GM04503 (cell line): Measurements from ENCODE around the gene GOPC.
"Not testable (repeated sequence)": the region's sequence is repeated elsewhere in the genome, so short reads cannot be mapped to it uniquely, and the experiment has no call there.

Experiments used
- DNase-seq: peaks from one replicate; pipeline ENCODE4 v3.0.0-alpha.2; 2012; ENCODE audit warnings: low read depth

GOPC gene

GRCh38 chr6:117548797-117549301, 53.5 kb downstream of the GOPC start:
- no peak for DNase-seq

DNA sequence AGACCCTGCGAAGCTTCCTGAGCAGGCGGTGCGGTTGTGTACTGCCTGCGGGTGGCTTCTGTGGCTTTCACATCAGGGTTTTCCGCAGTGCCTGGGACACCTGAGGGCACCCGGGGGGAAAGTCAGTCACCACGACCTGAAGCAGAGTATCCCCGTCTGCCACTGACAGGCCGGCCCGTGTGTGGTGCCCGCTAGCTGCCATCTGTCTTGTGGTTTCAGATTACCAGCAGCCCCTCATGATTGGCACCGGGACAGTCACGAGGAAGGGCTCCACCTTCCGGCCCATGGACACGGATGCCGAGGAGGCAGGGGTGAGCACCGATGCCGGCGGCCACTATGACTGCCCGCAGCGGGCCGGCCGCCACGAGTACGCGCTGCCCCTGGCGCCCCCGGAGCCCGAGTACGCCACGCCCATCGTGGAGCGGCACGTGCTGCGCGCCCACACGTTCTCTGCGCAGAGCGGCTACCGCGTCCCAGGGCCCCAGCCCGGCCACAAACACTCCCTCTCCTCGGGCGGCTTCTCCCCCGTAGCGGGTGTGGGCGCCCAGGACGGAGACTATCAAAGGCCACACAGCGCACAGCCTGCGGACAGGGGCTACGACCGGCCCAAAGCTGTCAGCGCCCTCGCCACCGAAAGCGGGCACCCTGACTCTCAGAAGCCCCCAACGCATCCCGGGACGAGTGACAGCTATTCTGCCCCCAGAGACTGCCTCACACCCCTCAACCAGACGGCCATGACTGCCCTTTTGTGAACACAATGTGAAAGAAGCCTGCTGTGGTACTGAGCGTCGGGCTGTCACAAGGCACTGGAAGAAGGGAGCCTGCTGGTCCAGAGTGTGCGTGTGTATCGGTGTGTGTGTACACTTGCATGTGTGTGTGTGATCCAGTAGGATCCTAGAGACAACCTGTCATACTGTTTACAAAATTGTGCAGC, 54.4 kb downstream of the GOPC start:
- no peak for DNase-seq

- DNase-seq, result no peak
These were observed 55.6 kb downstream of the GOPC start for GRCh38 chr6:117546674-117547073.

DNA sequence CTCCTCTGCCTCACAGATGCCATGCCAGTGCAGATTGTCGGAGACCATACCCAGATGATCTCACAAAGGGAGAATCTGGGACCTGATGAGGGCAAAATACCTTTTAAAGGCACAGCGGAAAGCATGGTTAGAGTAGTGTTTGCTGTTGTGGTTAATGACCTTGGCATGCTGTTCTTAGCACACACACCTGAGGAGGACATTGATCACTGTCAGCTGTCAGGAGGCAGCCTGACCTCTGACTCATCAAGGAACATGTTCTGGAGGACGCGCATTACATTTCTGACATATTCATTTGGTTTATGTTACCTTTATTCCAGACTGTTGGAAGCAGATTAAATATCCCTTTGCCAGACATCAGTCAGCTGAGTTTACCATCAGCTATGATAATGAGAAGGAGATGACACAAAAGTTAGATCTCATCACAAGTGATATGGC, 57.1 kb downstream of the GOPC start:
- no peak for DNase-seq

DNA sequence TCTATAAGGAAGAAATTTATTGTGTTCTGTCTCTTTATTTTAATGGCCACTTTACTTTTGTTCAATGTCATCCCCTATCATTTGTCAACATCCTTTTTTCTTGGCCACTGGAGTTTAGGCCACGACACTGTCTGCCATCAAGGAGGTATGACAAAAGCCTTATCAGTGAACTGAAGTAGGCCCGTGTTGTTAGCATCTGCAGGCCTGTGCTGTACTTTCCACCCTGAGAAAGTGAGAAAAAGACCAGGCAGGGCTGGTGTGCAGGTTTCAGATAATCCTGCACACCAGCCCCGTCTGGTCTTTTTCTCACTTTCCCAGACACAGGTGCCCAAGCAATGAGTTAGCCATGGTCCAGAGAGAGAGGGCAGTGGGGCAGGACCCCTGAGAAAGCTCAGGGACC, 57.6 kb downstream of the GOPC start:
- no peak for DNase-seq

GRCh38 chr6:117542493-117542892, 59.8 kb downstream of the GOPC start:
- no peak for DNase-seq

GRCh38 chr6:117540670-117541069, 61.6 kb downstream of the GOPC start:
- no peak for DNase-seq

DNA sequence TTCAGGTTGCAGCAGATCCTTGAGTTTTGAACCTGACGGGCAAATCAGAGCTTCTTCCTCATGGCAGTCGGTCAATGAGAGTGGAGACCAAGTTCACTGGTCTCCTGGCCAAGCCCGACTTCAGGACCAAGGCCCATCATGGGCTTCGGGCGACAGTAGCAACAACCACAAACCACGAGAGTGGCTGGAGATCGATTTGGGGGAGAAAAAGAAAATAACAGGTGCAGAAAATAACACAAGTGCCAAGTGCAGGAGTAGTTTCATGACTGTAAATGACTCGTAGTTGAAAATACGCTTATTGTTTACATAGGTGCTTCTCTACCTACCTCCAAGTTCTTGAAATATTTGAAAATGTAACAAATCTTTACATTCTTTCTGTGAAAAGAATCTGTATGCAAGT, 63.7 kb downstream of the GOPC start:
- no peak for DNase-seq

DNA sequence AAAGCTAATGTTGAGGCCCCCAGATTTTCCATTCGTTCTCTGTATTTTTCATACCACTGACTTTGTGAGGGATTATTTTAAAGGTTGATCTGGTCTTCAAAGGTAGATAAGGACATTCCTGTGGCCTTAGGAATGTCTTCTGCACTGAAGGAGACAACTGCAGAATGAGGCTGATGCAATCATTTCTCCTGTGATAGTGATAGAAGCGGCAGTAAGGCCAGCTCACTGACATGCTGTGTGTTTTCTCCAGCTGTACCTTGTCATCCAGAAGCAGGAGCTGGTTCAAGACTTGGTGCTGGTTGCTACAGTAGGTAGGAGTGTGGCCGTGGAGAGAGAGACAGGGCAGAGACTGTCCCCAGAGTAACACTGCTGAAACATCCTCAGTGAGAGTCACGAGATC, 66.0 kb downstream of the GOPC start:
- DNase-seq, result no peak

- no peak for DNase-seq
These were observed 67.3 kb downstream of the GOPC start for GRCh38 chr6:117534974-117535373.

- no peak for DNase-seq
These were observed 68.5 kb downstream of the GOPC start for GRCh38 chr6:117533775-117534174.

- no peak for DNase-seq
These were observed 70.2 kb downstream of the GOPC start for GRCh38 chr6:117531809-117532725.

- DNase-seq, result no peak
These were observed 71.0 kb downstream of the GOPC start for GRCh38 chr6:117531346-117531745.

- DNase-seq, result no peak
These were observed 71.7 kb downstream of the GOPC start for GRCh38 chr6:117530467-117531242.

DNA sequence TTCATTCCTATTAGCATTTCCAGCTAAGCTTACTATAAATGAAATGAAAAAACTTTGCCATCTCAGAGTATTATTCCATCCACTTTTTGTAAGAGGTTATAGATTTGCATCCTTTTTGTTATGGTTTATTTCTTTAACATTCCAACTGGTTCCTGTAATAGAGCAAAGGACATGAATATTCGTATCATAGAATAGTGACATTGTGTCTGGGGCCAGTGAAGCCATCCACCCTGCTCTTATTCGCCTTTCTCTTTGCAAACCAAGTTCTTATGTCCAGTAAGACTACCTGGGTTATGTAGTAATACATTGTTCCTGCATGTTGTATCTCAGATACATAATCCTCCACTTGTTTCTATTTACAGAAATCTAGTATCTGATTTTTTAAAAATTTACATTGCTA, 76.7 kb downstream of the GOPC start:
- no peak for DNase-seq

DNA sequence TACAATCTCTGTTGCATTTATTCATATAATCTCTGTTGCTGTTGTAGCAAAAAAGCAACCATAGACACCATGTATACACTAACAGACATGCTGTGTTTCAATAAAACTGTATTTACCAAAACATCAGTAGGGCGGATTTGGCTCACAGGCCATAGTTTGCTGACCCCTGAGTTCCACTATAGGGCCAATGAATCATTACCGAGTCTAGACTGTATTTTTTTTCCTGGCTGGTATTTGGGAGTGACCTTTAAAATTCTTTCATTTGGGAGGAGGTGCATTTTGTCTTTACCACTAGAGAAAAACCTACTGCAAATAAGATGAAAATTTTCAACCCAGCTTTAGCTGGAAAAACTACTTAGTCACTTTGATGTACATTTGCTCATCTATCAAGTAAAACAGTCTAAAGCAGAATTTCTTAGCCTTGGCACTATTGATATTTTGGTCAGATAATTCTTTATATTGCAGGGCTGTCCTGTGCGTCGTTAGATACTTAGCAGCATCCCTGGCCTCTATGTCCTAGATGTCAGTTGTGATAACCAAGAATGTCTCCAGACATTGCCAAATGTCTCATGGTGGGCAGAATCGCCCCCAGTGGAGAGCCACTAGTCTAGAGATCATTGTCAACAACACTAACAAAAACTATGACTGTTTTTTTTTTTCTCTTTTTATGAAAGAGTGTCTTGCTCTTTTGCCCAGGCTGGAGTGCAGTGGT, 80.4 kb downstream of the GOPC start:
- DNase-seq, result no peak

GRCh38 chr6:117520603-117521395, 81.5 kb downstream of the GOPC start:
- no peak for DNase-seq

- no peak for DNase-seq
These were observed 83.4 kb downstream of the GOPC start for GRCh38 chr6:117518870-117519269.

DNA sequence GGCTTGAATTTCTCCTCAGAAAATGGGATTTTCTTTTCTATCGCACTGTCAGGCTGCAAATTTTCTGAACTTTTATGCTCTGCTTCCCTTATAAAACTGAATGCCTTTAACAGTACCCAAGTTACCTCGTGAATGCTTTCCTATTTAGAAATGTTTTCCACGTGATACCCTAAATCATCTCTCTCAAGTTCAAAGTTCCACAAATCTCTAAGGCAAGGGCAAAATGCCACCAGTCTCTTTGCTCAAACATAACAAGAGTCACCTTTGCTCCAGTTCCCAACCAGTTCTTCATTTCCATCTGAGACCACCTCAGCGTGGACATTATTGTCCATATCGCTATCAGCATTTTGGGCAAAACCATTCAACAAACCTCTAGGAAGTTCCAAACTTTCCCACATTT, 84.3 kb downstream of the GOPC start:
- not testable (repeated sequence) for DNase-seq

- no peak for DNase-seq
These were observed 87.0 kb downstream of the GOPC start for GRCh38 chr6:117515326-117515725.
